ENCODE results near the gene FN1.

The FN1 gene

DNA sequence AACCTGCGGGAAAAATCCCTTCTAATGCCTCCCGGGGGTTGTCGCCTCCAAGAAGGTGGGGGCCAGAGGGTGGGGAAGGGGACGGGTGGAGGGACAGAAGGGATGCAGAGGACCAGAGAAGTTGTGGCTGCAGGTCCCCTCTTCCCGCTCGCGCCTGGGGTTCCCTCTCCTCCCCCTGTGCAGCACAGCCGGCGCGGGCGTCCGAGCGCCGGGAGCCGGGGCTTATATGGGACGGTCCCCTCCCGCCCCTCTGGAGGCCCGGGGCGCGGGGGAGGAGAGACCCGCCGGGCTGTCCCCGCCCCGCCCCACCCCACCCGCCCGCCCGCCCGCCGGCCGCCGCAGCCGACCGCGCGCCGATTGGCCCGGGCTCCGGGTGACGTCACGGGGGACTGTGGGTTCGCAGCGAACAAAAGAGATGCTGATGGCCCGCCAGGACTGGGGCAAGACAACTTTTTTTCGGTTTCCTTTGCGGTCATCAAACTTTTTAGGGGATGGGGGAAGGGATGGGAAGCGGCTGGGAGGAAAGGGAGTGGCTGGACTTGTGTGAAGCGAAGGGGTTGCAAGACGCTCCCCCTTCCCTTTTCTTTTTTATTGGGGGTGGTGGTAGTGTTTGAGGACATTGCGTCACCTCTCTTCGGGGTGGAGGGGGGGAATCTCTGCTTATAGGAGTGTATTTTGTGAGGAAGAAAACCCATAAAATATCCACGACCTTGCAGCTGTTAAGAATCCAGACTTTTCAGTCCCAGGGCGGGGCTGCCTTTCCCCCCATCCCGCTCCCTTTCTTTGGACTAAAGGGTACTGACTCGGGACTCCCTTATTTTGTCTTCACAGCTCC, at the start of gene FN1:
Gene FN1 (minus strand): TSS at position 199 of the 835 bp plus-strand sequence. CDS start 266 bp downstream, outside the sequence.
- peak within 1 kb of the TSS; percentile 64 for H3K4me3 ChIP-seq (ENCODE audit: low read length)
- no peak for TF ChIP-seq ZNF274 (IDR thresholded peaks at IDR 0.05; ENCODE audit: low read depth, low read length)

DNA sequence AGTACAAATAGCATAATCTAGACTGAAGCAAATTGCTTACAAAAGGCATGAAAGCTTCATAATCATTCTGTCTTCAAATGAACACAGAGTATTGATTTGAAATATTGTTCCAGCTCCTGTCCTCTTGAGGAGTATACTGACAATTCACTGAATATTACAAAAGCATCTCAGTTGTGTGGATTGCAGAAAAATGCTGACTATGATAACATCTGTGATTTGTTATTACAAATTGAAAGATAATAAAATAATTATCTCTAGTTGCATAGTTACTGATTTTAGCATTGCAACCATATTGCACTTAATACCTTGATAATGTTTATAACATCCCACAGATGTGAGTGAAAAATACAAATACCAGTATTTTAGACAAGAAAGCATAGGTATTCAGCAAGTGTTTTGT, 49.2 kb upstream of the FN1 start:
- H3K4me3 ChIP-seq (ENCODE audit: low read length): no peak overlapping the region
- TF ChIP-seq ZNF274 (IDR thresholded peaks at IDR 0.05; ENCODE audit: low read depth, low read length): no peak

DNA sequence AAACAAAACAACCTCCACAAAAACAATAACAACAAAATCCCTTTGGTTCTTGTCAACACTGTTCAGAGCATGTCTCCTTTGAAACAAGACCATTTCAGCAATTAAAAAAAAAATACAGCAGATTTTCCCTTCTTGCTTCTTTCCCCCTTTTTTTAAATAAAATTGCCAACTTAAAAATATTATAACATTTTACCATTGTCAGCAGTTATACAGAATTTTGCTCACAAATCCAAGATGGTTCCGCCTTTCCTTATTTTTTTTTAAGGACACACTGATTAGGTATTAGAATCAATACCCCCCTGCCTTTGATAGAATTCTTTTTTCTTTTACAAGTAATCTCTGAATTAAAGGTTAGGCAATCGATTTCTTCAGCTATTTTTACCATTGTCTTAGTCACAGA, 48.7 kb upstream of the FN1 start:
- no peak for TF ChIP-seq ZNF274 (IDR thresholded peaks at IDR 0.05; ENCODE audit: low read depth, low read length)

DNA sequence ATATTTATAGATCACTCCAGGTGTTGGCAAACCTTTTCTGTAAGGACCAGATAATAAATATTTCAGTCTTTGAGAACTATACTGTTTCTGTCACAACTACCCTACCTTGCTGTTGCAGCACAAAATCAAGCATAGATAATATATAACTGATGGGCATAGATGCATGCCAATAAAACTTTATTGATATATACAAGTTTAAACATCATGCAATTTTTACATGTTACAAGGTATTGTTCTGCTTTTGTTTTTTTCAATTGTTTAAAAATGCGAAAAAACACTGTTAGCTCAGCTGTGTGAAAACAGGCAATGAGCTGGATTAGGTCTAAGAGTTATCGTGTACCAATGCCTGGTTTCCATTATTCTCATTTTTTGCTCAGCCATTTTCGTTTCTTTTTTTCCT, 47.6 kb upstream of the FN1 start:
- no peak overlapping the region for H3K4me3 ChIP-seq (ENCODE audit: low read length)
- TF ChIP-seq ZNF274 (IDR thresholded peaks at IDR 0.05; ENCODE audit: low read depth, low read length): no peak

More for the DNA sequence above, 48.7 kb upstream of the FN1 start:
- H3K4me3 ChIP-seq (ENCODE audit: low read length): no peak overlapping the region

DNA sequence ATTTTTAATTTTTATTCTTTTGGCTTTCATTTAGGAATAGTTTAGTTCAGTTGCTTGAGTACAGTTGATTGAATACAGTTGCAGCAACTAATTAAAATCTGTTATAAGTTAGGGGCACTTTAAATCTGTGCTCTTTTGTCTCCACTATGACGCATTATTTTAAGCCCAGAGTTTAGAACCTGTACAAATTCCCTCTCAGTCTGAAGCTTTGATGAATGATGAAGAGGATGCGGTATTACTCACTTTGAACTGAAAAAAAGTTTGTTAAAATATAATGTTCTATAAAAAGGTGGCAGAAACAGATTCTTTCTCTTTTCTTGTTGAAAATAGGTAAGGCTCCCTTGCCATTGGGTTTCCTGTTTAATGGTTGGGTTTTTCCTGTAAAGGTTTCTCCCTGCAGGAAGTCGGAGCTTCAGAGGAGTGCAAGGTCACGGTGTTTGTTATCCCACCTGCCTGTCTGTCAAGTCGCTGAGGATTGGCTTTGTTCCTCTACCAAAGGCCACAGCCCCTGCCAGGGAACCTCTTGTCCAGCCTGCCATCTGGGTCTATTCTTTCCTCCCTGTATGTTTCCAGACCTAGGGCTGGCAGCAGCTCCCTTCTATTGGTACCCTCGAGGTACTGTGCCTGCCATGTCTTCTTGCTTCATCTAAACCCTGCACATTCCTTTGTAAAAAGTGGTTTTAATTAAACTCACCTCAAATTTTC, 43.8 kb upstream of the FN1 start:
- TF ChIP-seq ZNF274 (IDR thresholded peaks at IDR 0.05; ENCODE audit: low read depth, low read length): no peak
- H3K4me3 ChIP-seq (ENCODE audit: low read length): no peak overlapping the region

DNA sequence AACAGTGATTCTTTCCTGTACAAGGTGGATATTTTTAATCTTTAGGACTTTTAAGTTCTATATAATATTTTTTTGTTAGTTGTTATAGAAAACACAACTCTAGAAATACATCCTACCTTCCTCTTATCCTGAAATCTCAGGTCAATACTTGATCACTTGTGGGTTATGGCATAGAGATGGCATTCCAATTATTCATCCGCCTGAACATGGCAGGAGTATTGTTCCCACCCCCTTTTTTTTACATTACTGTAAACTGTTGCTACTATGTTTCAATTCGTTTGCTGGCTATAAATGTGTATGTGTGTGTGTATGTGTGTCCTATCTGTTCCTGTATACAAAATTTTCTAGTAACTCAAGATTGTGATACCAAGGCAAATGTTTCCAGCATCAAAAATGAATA, 43.3 kb upstream of the FN1 start:
- no peak overlapping the region for H3K4me3 ChIP-seq (ENCODE audit: low read length)
- TF ChIP-seq ZNF274 (IDR thresholded peaks at IDR 0.05; ENCODE audit: low read depth, low read length): no peak

DNA sequence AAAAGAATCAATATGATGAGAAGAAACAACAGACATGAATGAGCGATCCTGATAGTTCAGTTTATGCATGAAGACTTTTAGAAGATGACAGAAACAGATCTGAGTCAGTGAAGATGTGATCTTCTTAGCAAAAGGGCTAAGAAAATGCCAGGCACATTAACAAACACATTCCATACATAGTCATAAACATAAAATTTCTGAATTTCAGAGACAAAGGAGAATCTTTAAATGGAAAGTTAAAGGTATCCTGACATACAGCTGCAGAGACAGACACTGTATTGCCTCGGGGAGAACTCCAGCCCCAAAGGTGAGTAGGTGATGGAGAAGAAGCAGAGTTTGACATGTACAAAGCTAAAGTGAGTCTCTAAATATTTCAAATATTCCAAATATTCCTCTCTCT, 40.6 kb upstream of the FN1 start:
- H3K4me3 ChIP-seq (ENCODE audit: low read length): no peak overlapping the region
- TF ChIP-seq ZNF274 (IDR thresholded peaks at IDR 0.05; ENCODE audit: low read depth, low read length): no peak

DNA sequence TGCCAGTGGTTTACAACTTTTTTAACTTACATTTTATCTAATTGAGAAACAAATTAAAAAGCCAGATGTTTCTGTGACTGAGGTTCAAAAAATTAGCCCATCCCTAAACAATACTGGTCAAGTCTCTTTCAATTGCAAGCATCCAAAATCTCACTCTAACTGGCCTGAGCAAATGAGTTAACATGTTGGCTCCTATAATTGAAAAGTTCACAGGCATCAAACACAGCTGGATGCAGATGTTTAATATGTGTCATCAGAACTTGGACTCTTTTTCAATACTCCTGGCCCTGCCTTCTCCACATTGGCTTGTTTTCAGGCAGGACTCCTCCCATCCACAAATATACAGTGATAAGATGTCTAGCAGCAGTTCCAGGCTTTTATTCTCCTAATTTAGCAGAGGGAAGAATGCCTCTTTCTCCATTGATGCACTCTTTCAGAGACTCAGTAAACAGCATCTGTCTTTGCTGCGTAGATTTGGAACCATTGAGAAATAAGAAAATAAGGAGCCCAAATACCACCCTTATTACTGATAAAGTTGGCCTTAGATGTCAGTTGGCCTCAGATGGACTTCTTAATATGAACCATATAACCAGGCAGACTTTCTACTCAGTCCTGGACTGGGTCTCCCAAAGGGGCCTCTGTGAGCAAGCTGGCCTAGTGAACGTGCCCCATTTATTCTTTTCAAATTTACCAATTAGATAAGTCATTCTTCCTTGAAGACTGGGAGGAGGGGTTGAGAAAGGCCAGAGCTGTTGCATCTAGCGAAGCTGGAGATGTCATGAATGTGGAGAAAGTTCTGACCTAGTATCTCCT, 30.4 kb upstream of the FN1 start:
- TF ChIP-seq ZNF274 (IDR thresholded peaks at IDR 0.05; ENCODE audit: low read depth, low read length): no peak
- H3K4me3 ChIP-seq (ENCODE audit: low read length): no peak overlapping the region

DNA sequence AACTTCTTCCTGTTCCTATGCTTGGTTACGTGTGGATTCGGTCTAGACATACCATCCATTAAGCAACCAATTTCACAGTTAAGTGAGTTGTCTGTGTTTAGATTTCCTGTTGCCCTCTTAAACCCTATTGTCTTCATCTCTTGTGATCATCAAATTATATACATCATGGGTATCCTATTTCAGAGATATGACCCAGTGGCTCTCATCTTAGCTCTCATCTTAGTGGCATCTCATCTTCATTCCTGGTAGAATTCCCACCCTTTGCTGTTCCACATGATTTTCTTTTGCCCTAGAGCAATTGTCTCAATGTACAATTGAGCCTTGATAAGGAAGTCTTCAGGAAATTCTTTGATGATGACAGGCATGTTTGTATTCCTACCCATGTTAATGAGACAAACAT, 29.4 kb upstream of the FN1 start:
- no peak overlapping the region for H3K4me3 ChIP-seq (ENCODE audit: low read length)
- TF ChIP-seq ZNF274 (IDR thresholded peaks at IDR 0.05; ENCODE audit: low read depth, low read length): no peak

DNA sequence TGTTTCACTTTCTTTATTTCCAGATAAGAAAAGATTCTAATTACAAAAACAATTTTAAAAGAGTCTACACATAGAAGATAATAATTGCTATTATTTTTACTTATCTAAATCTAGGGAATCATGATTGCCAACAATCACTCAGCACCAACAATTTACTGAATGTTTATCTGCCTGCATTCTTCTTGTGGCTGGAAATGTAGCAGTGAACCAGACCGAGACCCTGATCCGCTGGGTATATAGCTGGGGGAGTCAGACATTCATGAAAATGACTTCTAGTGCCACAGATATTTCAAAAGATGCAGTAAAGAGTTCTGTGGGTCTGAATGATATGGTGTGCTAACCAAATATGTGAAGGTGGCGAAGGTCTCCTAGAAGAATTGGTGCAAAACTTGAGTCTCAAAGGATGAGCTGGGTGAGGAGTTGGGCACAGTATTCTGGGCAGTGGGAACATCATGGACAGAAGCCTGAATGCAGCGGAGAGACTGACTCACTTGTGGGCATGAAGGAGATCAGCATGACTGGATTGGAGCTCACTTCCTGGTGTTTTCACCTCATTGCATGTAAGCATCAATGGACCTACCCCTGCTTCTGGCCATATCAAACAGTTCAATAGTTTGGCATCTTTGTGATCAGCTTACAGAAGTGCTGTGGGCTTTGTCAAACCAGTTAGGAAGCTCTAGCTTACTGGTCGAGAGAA, 26.1 kb upstream of the FN1 start:
- no peak for TF ChIP-seq ZNF274 (IDR thresholded peaks at IDR 0.05; ENCODE audit: low read depth, low read length)
- no peak overlapping the region for H3K4me3 ChIP-seq (ENCODE audit: low read length)

DNA sequence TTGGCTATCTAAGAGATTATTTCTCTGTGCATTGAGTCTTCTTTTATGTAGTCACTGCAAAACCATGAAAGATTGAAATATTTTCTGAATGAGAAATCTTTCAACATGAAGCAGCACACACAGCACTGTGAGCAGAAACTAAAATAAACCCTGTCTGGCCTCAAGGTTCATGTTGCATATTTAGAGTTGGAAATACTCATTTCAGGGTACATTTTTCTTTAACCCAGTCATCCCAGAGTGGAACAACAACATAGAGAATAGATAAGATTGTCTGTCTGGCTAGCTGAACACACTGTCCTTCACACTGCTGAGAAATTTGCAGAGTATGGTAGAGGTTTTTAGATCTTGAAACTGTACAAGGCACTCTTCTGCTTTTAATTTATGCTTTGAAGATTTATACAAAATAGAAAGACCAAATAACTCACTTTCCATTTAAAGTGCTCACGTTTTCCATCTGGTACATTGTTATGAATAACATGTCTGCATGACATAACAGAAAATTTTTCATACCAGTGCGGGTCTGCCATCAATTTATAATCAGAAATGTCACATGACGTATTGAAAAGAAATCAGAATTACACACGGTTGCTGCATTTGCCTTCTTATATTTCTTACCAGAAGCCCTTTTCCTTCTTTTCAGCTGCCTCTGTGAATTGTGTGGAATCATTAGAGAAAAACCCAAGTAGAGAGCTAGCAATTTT, 25.0 kb upstream of the FN1 start:
- no peak overlapping the region for H3K4me3 ChIP-seq (ENCODE audit: low read length)
- TF ChIP-seq ZNF274 (IDR thresholded peaks at IDR 0.05; ENCODE audit: low read depth, low read length): no peak

DNA sequence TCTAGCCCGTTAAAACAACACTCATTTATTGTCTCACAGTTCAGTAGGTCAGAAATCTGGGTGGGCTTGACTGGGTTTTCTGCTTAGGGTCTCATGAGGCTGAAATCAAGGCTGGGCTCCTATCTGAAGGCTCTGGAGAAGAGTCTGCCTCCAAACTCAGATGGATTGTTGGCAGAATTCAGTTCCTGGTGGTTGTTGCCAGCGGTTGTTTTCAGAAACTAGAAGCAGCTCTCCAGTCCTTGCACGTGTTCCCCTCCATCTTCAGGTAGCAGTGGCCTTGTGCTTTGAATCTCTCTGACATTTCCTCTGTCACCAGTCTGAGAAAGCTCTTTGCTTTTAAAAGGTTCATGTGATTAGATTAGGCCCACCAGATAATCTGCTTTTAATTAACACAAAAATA, 20.1 kb upstream of the FN1 start:
- no peak overlapping the region for H3K4me3 ChIP-seq (ENCODE audit: low read length)

DNA sequence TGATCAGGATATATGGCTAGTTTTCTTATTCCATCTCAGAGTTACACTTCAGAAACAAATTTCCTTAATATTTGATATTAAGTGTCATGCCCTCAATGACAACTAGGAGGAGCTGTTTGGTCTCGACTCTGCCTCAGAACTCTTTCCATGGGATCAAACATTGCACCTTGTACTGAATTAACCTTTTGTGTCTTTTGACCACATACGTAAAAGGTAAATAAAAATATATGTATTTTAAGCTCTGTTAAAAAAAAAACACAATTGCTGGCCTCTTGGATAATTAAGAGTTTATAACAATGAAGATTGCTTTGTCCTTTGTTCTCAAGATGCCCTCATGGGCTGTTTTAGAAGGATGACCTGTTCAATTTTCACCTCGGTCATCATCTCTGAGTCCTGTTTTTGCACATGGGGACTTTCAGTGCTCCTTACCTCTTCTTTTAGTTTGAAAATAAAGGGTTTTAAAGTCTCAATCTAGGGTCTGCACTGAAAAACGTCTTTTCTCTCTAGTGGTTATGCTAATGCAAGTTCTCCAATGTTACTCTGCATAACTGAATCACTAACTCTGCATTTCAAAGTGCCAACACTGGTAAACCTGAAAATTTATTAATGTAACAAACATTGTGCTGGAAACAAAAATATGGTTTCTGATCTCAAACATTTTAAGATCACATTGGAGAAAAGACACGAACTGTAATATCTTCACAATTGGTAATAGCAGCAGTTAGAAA, 18.8 kb upstream of the FN1 start:
- TF ChIP-seq ZNF274 (IDR thresholded peaks at IDR 0.05; ENCODE audit: low read depth, low read length): no peak
- H3K4me3 ChIP-seq (ENCODE audit: low read length): no peak overlapping the region

More for the DNA sequence above, 20.1 kb upstream of the FN1 start:
- TF ChIP-seq ZNF274 (IDR thresholded peaks at IDR 0.05; ENCODE audit: low read depth, low read length): no peak

Data from GM08714 (cell line).